K562 (cell line): Measurements from ENCODE around the gene CERS6. TPM values are rescaled to one million over a fixed set of nuclear protein-coding genes. Genes with fewer than 3 reads are reported as not detected.
A peak's percentile ranks its signal among the peaks of the same experiment; 100 is the strongest.

Experiments used
- ATAC-seq: fragments of 200-7000 bp; cut with Tn5 transposase; 3 replicates; pipeline ENCODE4 v1.9.1; 2020; ENCODE audit warnings: moderate library complexity
- BruUV-seq: library from RNA; stranded (reverse); fragments of 400-500 nt; replicated peaks from 2 replicates; lab custom pipeline; 2021; lab: Mats Ljungman, UMichigan
- CTCF ChIA-PET: fragments of 300-600 bp; formaldehyde crosslinking; extraction: SDS; loops from one replicate; lab custom pipeline; 2021; ENCODE audit warnings: low intra/inter-chr PET ratio; lab: Yijun Ruan, JAX
- POLR2A ChIA-PET: fragments of 300-600, 350-650 bp; sonication (Branson Sonifier 250); formaldehyde crosslinking; extraction: SDS; loops from one replicate; lab custom pipeline; 2021; ENCODE audit warnings: antibody characterized with exemption, inconsistent platforms; lab: Yijun Ruan, JAX
- DNase-seq, 4 experiments: peaks; one replicate each; pipeline versions ENCODE4 v3.0.0 to v3.0.0-alpha.2; 2011 to 2018; ENCODE audit warnings: low spot score in 3 of 4, mixed read lengths in 3 of 4; ENCODE audit errors: extremely low read depth in 1 of 4
- FAIRE-seq: peaks from 2 replicates; lab custom pipeline; 2011; peaks lifted over from hg19 to GRCh38; lab: Jason Lieb, UNC
- H2AFZ ChIP-seq: 2 replicates; pipeline ENCODE4 v1.6.0; 2011; ENCODE audit warnings: low read depth, low read length, control low read depth, inconsistent platforms
- H3K27ac ChIP-seq: fragments of 200-600 bp; 3 replicates; pipeline ENCODE4 v1.8.0; 2011; ENCODE audit warnings: low read depth, mild to moderate bottlenecking, control low read depth, inconsistent platforms, low read length, moderate library complexity, mixed read lengths; ENCODE audit errors: extremely low read depth
- H3K27me3 ChIP-seq, 2 experiments: fragments of 300-600 bp in 1 of 2; 2 replicates in 1 of 2; 3 replicates in 1 of 2; pipeline versions ENCODE4 v1.6.0 to v1.8.0; 2011; ENCODE audit warnings: inconsistent platforms in 2 of 2, low read length in 2 of 2, mild to moderate bottlenecking in 1 of 2, mixed read lengths in 1 of 2, moderate library complexity in 1 of 2; ENCODE audit not compliant: control insufficient read depth in 2 of 2, insufficient read depth in 2 of 2
- H3K36me3 ChIP-seq: fragments of 300-600 bp; 3 replicates; pipeline ENCODE4 v1.8.0; 2011; ENCODE audit warnings: mild to moderate bottlenecking, low read length, inconsistent platforms; ENCODE audit not compliant: control insufficient read depth, insufficient read depth
- H3K4me1 ChIP-seq, 2 experiments: fragments of 200-600 bp in 1 of 2; replicated peaks in 1 of 2; 2 replicates in 1 of 2; 3 replicates in 1 of 2; pipeline versions ENCODE4 v1.5.1 to v1.8.0; 2011; ENCODE audit warnings: inconsistent platforms in 2 of 2, low read length in 2 of 2, mild to moderate bottlenecking in 1 of 2, mixed read lengths in 1 of 2, moderate library complexity in 1 of 2; ENCODE audit not compliant: control insufficient read depth in 2 of 2, insufficient read depth in 2 of 2
- H3K4me2 ChIP-seq: 2 replicates; pipeline ENCODE4 v1.6.1; 2011; ENCODE audit warnings: low read length, control low read depth, inconsistent platforms, mixed read lengths; ENCODE audit not compliant: insufficient read depth
- H3K4me3 ChIP-seq: fragments of 200-600 bp; sonication (generic), shearing (Covaris generic); 2 replicates; pipeline ENCODE4 v1.5.1; 2016; ENCODE audit warnings: control low read depth, inconsistent platforms
- H3K79me2 ChIP-seq: fragments of 200-600 bp; 3 replicates; pipeline ENCODE4 v1.8.0; 2011; ENCODE audit warnings: low read length, inconsistent platforms; ENCODE audit not compliant: control insufficient read depth, insufficient read depth
- H3K9ac ChIP-seq, 2 experiments: 2 replicates each; pipeline versions ENCODE4 v1.6.0 to v1.6.1; 2011; ENCODE audit warnings: low read depth in 2 of 2, low read length in 2 of 2, control low read depth in 1 of 2, inconsistent platforms in 1 of 2, mild to moderate bottlenecking in 1 of 2, mixed read lengths in 1 of 2; ENCODE audit not compliant: insufficient read depth in 1 of 2
- H3K9me1 ChIP-seq: one replicate; pipeline ENCODE4 v1.6.0; 2011; ENCODE audit warnings: inconsistent platforms, mild to moderate bottlenecking, low read length, moderate library complexity; ENCODE audit not compliant: control insufficient read depth, insufficient read depth
- H3K9me3 ChIP-seq: replicated peaks from 2 replicates; pipeline ENCODE4 v1.5.1; 2011; ENCODE audit warnings: low read depth, low read length, inconsistent platforms; ENCODE audit not compliant: control insufficient read depth, insufficient read depth
- H4K20me1 ChIP-seq: replicated peaks from 2 replicates; pipeline ENCODE4 v1.6.1; 2011; ENCODE audit warnings: low read length, inconsistent platforms, mixed read lengths; ENCODE audit not compliant: control insufficient read depth, insufficient read depth
- CEBPG ChIP-seq, 3 experiments: fragments of 200-800 bp in 1 of 3; sonication (Bioruptor generic) in 1 of 3; sonication (generic) in 1 of 3; formaldehyde crosslinking in 1 of 3; IDR thresholded peaks in 2 of 3; conservative IDR thresholded peaks in 1 of 3; 2 replicates each; pipeline versions ENCODE4 v1.6.1 to v1.8.0; 2016 to 2022; ENCODE audit warnings: missing compliant biosample characterization in 2 of 3, missing genetic modification characterization in 2 of 3, mild to moderate bottlenecking in 1 of 3, missing genetic modification reagents in 1 of 3
- ETV6 ChIP-seq, 3 experiments: fragments of 150-350 bp in 1 of 3; sonication (generic) in 1 of 3; formaldehyde crosslinking in 1 of 3; IDR thresholded peaks; 2 replicates each; pipeline versions ENCODE4 v1.6.1 to v1.8.0; 2014 to 2022; ENCODE audit warnings: borderline replicate concordance in 2 of 3, low read depth in 2 of 3, antibody characterized with exemption in 1 of 3, low read length in 1 of 3, mild to moderate bottlenecking in 1 of 3, missing genetic modification reagents in 1 of 3
- GATAD2B ChIP-seq: fragments of 450-650 bp; IDR thresholded peaks from 2 replicates; pipeline ENCODE4 v1.6.1; 2017; ENCODE audit warnings: mild to moderate bottlenecking, borderline replicate concordance
- HNRNPK ChIP-seq: fragments of 200-400 bp; formaldehyde crosslinking; IDR thresholded peaks from one replicate; pipeline ENCODE4 v1.6.1; 2018; ENCODE audit warnings: mild to moderate bottlenecking, low read depth, low read length; ENCODE audit not compliant: poor library complexity, severe bottlenecking
- IRF2 ChIP-seq: sonication (generic); formaldehyde crosslinking; IDR thresholded peaks from 2 replicates; pipeline ENCODE4 v1.8.1; 2022; ENCODE audit warnings: mild to moderate bottlenecking, missing genetic modification reagents
- PHF21A ChIP-seq: fragments of 450-650 bp; IDR thresholded peaks from 2 replicates; pipeline ENCODE4 v1.6.1; 2017; ENCODE audit warnings: low read depth, borderline replicate concordance
- PTRF ChIP-seq: fragments of 450-650 bp; IDR thresholded peaks from 2 replicates; pipeline ENCODE4 v1.6.1; 2016; ENCODE audit warnings: mild to moderate bottlenecking, missing genetic modification characterization, missing compliant biosample characterization
- SMARCE1 ChIP-seq: fragments of 450-650 bp; IDR thresholded peaks from 2 replicates; pipeline ENCODE4 v1.7.1; 2016; ENCODE audit warnings: mild to moderate bottlenecking
- ZBTB33 ChIP-seq: sonication (generic); formaldehyde crosslinking; IDR thresholded peaks from 2 replicates; pipeline ENCODE4 v1.8.1; 2023; ENCODE audit warnings: mild to moderate bottlenecking, missing genetic modification reagents
- WGBS: fragments of 100-300 bp; shearing (Covaris generic); methylation state at CpG from one replicate; pipeline ENCODE4 v1.1.6; 2016; ENCODE audit warnings: low coverage, mixed read lengths; ENCODE audit not compliant: insufficient coverage; ENCODE audit errors: missing lambda C conversion rate; 5-methylcytosine and 5-hydroxymethylcytosine counted together
- in situ Hi-C: fragments of 300-500 bp; cut with MboI; formaldehyde crosslinking; loops from 4 replicates; pipeline ENCODE4 v1.15.0; 2018; ENCODE audit warnings: inconsistent platforms, mixed read lengths
- intact Hi-C: fragments of 100-400 bp; cut with micrococcal nuclease; formaldehyde crosslinking; loops from 2 replicates; pipeline ENCODE4 v1.14.2; 2022
- polyA plus RNA-seq, 8 experiments: library from polyadenylated mRNA; depleted of rRNA in 4 of 8; stranded (reverse) in 5 of 8; unstranded in 3 of 8; fragments of >200 nt; fragmentation: Nextera tagmentation in 2 of 8; fragmentation: Illumina TruSeq in 1 of 8; extraction: Ambion mirVana in 2 of 8; extraction: Trizol in 1 of 8; gene quantifications; 2 replicates each; pipeline versions ENCODE4 v1.2.1 to v1.2.3, GENCODE V29; 2011 to 2014; ENCODE audit warnings: inconsistent platforms in 1 of 8, missing spikeins in 1 of 8
- total RNA-seq, 7 experiments: library from RNA; depleted of rRNA in 6 of 7; stranded (reverse); fragments of >200 nt in 6 of 7; fragmentation: Illumina TruSeq in 2 of 7; extraction: Trizol in 2 of 7; gene quantifications; 2 replicates each; pipeline versions ENCODE4 v1.2.1 to v1.2.3, GENCODE V29; 2011 to 2021; ENCODE audit warnings: low replicate concordance in 1 of 7
- TF ChIP-seq, protein P1 (sequence below), 2 experiments: fragments of 250-450 bp in 1 of 2; fragments of 450-650 bp in 1 of 2; sonication (Bioruptor Pico) in 1 of 2; IDR thresholded peaks; 2 replicates each; pipeline versions ENCODE4 v1.6.1 to v1.8.0; 2016 to 2021; ENCODE audit warnings: mild to moderate bottlenecking in 2 of 2, moderate library complexity in 2 of 2, missing compliant biosample characterization in 1 of 2, missing genetic modification characterization in 1 of 2

Gene CERS6
- total and polyA plus RNA-seq, 9 of the 15 experiments (the other 6 are each of a cell fraction or from before 2014, with no cell fraction given) = 1.6 to 13.6 (median 11.4) TPM

DNA sequence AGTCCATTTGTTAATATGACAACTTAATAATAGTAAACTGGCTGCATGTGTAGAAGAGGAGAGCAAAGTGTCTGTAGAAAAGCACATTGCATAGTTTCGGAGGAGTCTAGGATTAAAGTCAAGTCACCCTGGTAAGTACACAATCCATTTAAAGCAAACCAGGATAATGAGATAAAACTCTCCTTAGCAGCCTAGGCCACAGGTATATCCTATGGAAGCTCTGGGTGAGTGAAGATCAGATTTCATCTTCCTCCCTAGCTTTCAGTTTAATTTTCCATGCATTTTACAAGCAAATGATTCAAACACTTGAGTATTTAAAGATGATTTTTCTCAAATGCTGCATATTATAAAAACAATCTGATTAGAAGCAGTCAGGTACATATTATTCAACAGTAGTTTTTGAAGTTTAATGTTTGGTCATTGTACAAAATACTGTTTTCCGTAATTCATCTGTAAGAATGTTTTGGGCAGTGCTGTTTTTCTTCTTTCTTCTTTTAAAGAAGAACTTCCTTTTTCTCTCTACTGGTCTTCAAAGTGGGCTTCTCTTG lies 10.2 kb downstream of the CERS6 start (continued):
- TF ChIP-seq GATAD2B (no peak), PHF21A (no peak)

DNA sequence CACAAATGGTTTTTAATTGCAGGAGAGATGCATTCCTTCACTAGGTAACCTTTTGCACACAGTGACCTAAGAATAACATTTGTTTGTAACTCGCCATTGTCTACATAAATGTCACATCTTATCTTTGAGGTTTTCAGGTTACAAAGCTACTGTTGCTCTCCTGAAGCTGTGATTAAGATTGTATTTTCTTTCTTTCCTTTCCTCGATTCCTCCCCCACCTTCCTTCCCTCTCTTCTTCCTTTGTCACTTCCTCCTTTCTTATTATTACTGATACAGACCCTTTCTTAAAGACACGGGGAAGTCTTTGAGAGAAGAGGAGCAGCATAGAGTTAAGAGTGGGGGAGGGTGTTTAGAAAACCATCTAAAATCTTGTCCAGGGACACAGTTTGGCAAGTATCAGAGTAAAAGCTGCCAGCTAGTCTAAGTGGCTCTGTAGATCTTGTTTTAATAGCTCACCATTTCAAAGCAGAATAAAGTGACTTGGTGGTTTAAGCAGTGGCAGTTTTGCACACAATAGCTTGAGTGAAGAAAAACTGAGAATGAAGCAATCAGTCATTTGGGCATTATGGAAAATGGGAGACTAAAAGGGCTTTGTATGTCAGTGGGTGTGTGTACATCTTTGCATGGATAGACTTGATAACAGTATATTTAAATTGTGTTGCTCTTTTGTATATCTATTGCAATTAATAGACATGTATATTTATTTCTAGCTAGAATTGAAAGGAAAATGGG lies 10.9 kb downstream of the CERS6 start:
- no peak overlapping the region for H3K27ac ChIP-seq
- BruUV-seq = no TSS peak
- no peak for ATAC-seq
- H2AFZ ChIP-seq = no peak overlapping the region
- FAIRE-seq = no peak
- H3K4me3 ChIP-seq = no peak overlapping the region
- DNase-seq = no peak
- H3K27me3 ChIP-seq = no peaks in the 10 kb centered on the region
- no peak overlapping the region for H3K4me2 ChIP-seq
- H3K79me2 ChIP-seq = peaks cover 43% of the 10 kb centered on the region
- peaks cover 0 to 10% of the 10 kb centered on the region in 2 experiments; a peak in 3 of 5 replicates for H3K4me1 ChIP-seq
- H3K36me3 ChIP-seq = no peaks in the 10 kb centered on the region
- H4K20me1 ChIP-seq = 0 out of 2 replicates have a peak, but pooled peaks cover 6% of the 10 kb centered on the region
- in situ Hi-C loops (no loop called here), intact Hi-C loops (no loop called here)
- ChIA-PET POLR2A (interaction anchor here (0.7 to 3.2 kb wide), 4 partner anchors 8 to 52 kb away, joined by 4 to 12 read pairs (median 4); no protein-coding TSS in a partner anchor), CTCF (no interaction called here)
- H3K9me3 ChIP-seq = no peaks in the 10 kb centered on the region
- no peak overlapping the region for H3K9ac ChIP-seq
- WGBS = 0% methylated on average over 3 of the region's 3 CpGs
- no peaks in the 10 kb centered on the region for H3K9me1 ChIP-seq
- TF ChIP-seq, protein P1, sequence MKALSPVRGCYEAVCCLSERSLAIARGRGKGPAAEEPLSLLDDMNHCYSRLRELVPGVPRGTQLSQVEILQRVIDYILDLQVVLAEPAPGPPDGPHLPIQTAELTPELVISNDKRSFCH (CRISPR knock-in tag; IDR thresholded peaks at IDR 0.05) = no peak
- TF ChIP-seq, protein P1 (tag; IDR thresholded peaks at IDR 0.05) = peak; percentile 68; the same call in 1 of the 2 replicates
- TF ChIP-seq HNRNPK (no peak), ETV6 (IDR thresholded peaks at IDR 0.05; ENCODE audit: borderline replicate concordance in 1 of 2, low read depth in 2 of 2, low read length in 1 of 2) (peak; percentile 61 to 65; a peak in 3 of 4 replicates), ETV6 (CRISPR knock-in tag; IDR thresholded peaks at IDR 0.05; ENCODE audit: borderline replicate concordance) (no peak), IRF2 (CRISPR knock-in tag) (no peak), SMARCE1 (peak; percentile 26; the same call in 1 of the 2 replicates), PTRF (tag) (no peak), CEBPG (CRISPR knock-in tag; IDR thresholded peaks at IDR 0.05) (no peak), CEBPG (tag; conservative IDR thresholded peaks at IDR 0.05 in 1 of 2, IDR thresholded peaks at IDR 0.05 in 1 of 2) (peak in 1 of 2 experiments; percentile 47; a peak in 1 of 4 replicates), ZBTB33 (CRISPR knock-in tag) (no peak)
